Stimulated activated CD4-positive, alpha-beta T cell treated with anti-CD3 and anti-CD28 coated beads, TNF-alpha, amount 100 ng/mL, for 48 hours (primary cell): ENCODE data around the gene SLC25A17.
"Not testable (repeated sequence)": the region's sequence is repeated elsewhere in the genome, so short reads cannot be mapped to it uniquely, and the experiment has no call there.

ENCODE experiments used
- DNase-seq, 3 donors: peaks; one replicate each; pipeline ENCODE4 v3.0.0-alpha.2; 2020; ENCODE audit warnings: low read depth in 3 of 3

Gene SLC25A17

DNA sequence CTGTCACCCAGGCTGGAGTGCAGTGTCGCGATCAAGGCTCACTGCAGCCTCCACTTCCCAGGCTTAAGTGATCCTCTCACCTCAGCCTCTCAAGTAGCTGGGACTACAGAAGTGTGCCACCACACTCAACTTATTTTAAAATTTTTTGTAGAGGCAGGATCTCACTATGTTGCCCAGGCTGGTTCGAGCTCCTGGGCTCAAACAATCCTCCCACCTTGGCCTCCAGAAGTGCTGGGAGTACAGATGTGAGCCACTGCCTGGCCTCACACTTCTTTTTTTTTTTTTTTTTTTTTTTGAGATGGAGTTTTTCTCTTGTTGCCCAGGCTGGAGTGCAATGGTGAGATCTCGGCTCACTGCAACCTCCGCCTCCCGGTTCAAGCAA, 99.0 kb downstream of the SLC25A17 start:
- not testable (repeated sequence) for DNase-seq
